Spinal cord (tissue), 10 donors: ENCODE measurements around the gene KY. TPM values are rescaled to one million over a fixed set of nuclear protein-coding genes. Genes with fewer than 3 reads are reported as not detected.

ENCODE experiments used
- DNase-seq, 6 donors: peaks; one replicate each; pipeline versions ENCODE4 v3.0.0 to v3.0.0-alpha.2; 2013 to 2015; ENCODE audit warnings: low spot score in 6 of 6, low read depth in 4 of 6
- H3K27ac ChIP-seq: one replicate; pipeline ENCODE4 v1.5.1; 2013; ENCODE audit warnings: low read depth, low read length, control low read depth
- H3K27me3 ChIP-seq: one replicate; pipeline ENCODE4 v1.6.1; 2013; ENCODE audit warnings: low read length; ENCODE audit not compliant: control insufficient read depth, insufficient read depth
- H3K36me3 ChIP-seq: one replicate; pipeline ENCODE4 v1.6.1; 2013; ENCODE audit warnings: low read length; ENCODE audit not compliant: control insufficient read depth, insufficient read depth
- H3K4me1 ChIP-seq: one replicate; pipeline ENCODE4 v1.6.1; 2013; ENCODE audit warnings: low read length; ENCODE audit not compliant: control insufficient read depth, insufficient read depth
- H3K4me3 ChIP-seq: one replicate; pipeline ENCODE4 v1.5.1; 2013; ENCODE audit warnings: low read depth, low read length, control low read depth
- H3K9me3 ChIP-seq: one replicate; pipeline ENCODE4 v1.6.1; 2013; ENCODE audit warnings: low read length; ENCODE audit not compliant: control insufficient read depth, insufficient read depth
- WGBS: methylation state at CpG from one replicate; pipeline ENCODE4 v1.1.5; 2013; ENCODE audit warnings: missing lambda C conversion rate; ENCODE audit not compliant: insufficient coverage; 5-methylcytosine and 5-hydroxymethylcytosine counted together
- polyA plus RNA-seq, 2 donors: library from polyadenylated mRNA; unstranded; fragments of 120-200 nt; gene quantifications; one replicate each; pipeline ENCODE4 v1.2.1, GENCODE V29; 2013; ENCODE audit not compliant: insufficient read length in 2 of 2
- total RNA-seq, 2 donors: library from RNA; depleted of rRNA in 1 of 2; stranded (reverse); fragments of 120-200 nt in 1 of 2; fragments of >200 nt in 1 of 2; gene quantifications; one replicate each; pipeline versions ENCODE4 v1.2.3 to v1.2.4, GENCODE V29; 2013 to 2014
- donor health status: healthy.

KY gene
- total and polyA plus RNA-seq, 4 donors, result 1.5 to 4.2 (median 2.5) TPM

- H3K27me3 ChIP-seq, result no peaks in the 10 kb centered on the region
- no peak for DNase-seq
- peaks cover 7% of the 10 kb centered on the region for H3K4me1 ChIP-seq
- H3K36me3 ChIP-seq, result no peaks in the 10 kb centered on the region
- H3K9me3 ChIP-seq, result no peaks in the 10 kb centered on the region
- no peak overlapping the region for H3K4me3 ChIP-seq
- WGBS, result 84% methylated on average over 12 of the region's 15 CpGs
- no peak overlapping the region for H3K27ac ChIP-seq
These were observed 8.7 kb upstream of the KY start for GRCh38 chr3:134659391-134660045.

- H3K27me3 ChIP-seq, result no peaks in the 10 kb centered on the region
- no peak overlapping the region for H3K4me3 ChIP-seq
- WGBS, result 92% methylated on average over 4 of the region's 5 CpGs
- H3K4me1 ChIP-seq, result peaks cover 3% of the 10 kb centered on the region
- no peaks in the 10 kb centered on the region for H3K36me3 ChIP-seq
- no peak for DNase-seq
- H3K27ac ChIP-seq, result no peak overlapping the region
- H3K9me3 ChIP-seq, result no peaks in the 10 kb centered on the region
These were observed 7.7 kb upstream of the KY start for GRCh38 chr3:134658555-134658954.

- no peak overlapping the region for H3K4me3 ChIP-seq
- no peak overlapping the region for H3K27ac ChIP-seq
- peaks cover 2% of the 10 kb centered on the region for H3K27me3 ChIP-seq
- H3K9me3 ChIP-seq, result no peaks in the 10 kb centered on the region
- DNase-seq, result no peak
- no peaks in the 10 kb centered on the region for H3K36me3 ChIP-seq
- H3K4me1 ChIP-seq, result peaks cover 7% of the 10 kb centered on the region
- WGBS, result 94% methylated on average over 5 of the region's 7 CpGs
These were observed 5.5 kb upstream of the KY start for GRCh38 chr3:134656211-134656800.

- no peak for DNase-seq
- Histone ChIP-seq H3K9me3 (no peaks in the 10 kb centered on the region), H3K27ac (no peak overlapping the region), H3K36me3 (no peaks in the 10 kb centered on the region), H3K4me1 (peaks cover 12% of the 10 kb centered on the region), H3K4me3 (no peak overlapping the region), H3K27me3 (peaks cover 2% of the 10 kb centered on the region)
- WGBS, result 95% methylated on average over 4 of the region's 4 CpGs
These were observed 4.9 kb upstream of the KY start for GRCh38 chr3:134655706-134656105.

GRCh38 chr3:134654031-134654430 lies 3.2 kb upstream of the KY start:
- H3K27ac ChIP-seq, result no peak overlapping the region
- H3K36me3 ChIP-seq, result no peaks in the 10 kb centered on the region
- H3K27me3 ChIP-seq, result peaks cover 2% of the 10 kb centered on the region
- WGBS, result no CpG with 5 or more reads among the region's 1 CpG
- DNase-seq, result no peak
- no peak overlapping the region for H3K4me3 ChIP-seq
- no peaks in the 10 kb centered on the region for H3K9me3 ChIP-seq
- peaks cover 17% of the 10 kb centered on the region for H3K4me1 ChIP-seq

- DNase-seq, result no peak
- no peak overlapping the region for H3K27ac ChIP-seq
- H3K4me1 ChIP-seq, result peaks cover 17% of the 10 kb centered on the region
- no peak overlapping the region for H3K4me3 ChIP-seq
- 95% methylated on average over 5 of the region's 7 CpGs for WGBS
- no peaks in the 10 kb centered on the region for H3K9me3 ChIP-seq
- peaks cover 2% of the 10 kb centered on the region for H3K27me3 ChIP-seq
- H3K36me3 ChIP-seq, result no peaks in the 10 kb centered on the region
These were observed 2.2 kb upstream of the KY start for GRCh38 chr3:134652886-134653630.

GRCh38 chr3:134652409-134652831 lies 1.6 kb upstream of the KY start:
- H3K9me3 ChIP-seq, result no peaks in the 10 kb centered on the region
- H3K4me3 ChIP-seq, result no peak overlapping the region
- no peak overlapping the region for H3K27ac ChIP-seq
- DNase-seq, result no peak
- WGBS, result no CpG with 5 or more reads among the region's 7 CpGs
- H3K27me3 ChIP-seq, result peaks cover 2% of the 10 kb centered on the region
- H3K36me3 ChIP-seq, result no peaks in the 10 kb centered on the region
- H3K4me1 ChIP-seq, result peaks cover 17% of the 10 kb centered on the region

- H3K27me3 ChIP-seq, result peaks cover 2% of the 10 kb centered on the region
- no peaks in the 10 kb centered on the region for H3K9me3 ChIP-seq
- peak overlapping the region; percentile 58 for H3K27ac ChIP-seq
- peaks cover 17% of the 10 kb centered on the region for H3K4me1 ChIP-seq
- DNase-seq, result peak in 2 of 6 donors; percentile 31 to 44
- no peaks in the 10 kb centered on the region for H3K36me3 ChIP-seq
- peak overlapping the region; percentile 51 for H3K4me3 ChIP-seq
- 17% methylated on average over 15 of the region's 17 CpGs for WGBS
These were observed 672 bp upstream of the KY start for GRCh38 chr3:134651347-134652041.

GRCh38 chr3:134649106-134649705 lies 1.6 kb downstream of the KY start:
- Histone ChIP-seq H3K36me3 (no peaks in the 10 kb centered on the region), H3K4me1 (peaks cover 29% of the 10 kb centered on the region), H3K27me3 (peaks cover 2% of the 10 kb centered on the region), H3K4me3 (no peak overlapping the region), H3K27ac (no peak overlapping the region), H3K9me3 (no peaks in the 10 kb centered on the region)
- DNase-seq, result no peak
- WGBS, result 100% methylated on average over 4 of the region's 7 CpGs
